Measurements from ENCODE around the gene ALOX5AP.

DNA sequence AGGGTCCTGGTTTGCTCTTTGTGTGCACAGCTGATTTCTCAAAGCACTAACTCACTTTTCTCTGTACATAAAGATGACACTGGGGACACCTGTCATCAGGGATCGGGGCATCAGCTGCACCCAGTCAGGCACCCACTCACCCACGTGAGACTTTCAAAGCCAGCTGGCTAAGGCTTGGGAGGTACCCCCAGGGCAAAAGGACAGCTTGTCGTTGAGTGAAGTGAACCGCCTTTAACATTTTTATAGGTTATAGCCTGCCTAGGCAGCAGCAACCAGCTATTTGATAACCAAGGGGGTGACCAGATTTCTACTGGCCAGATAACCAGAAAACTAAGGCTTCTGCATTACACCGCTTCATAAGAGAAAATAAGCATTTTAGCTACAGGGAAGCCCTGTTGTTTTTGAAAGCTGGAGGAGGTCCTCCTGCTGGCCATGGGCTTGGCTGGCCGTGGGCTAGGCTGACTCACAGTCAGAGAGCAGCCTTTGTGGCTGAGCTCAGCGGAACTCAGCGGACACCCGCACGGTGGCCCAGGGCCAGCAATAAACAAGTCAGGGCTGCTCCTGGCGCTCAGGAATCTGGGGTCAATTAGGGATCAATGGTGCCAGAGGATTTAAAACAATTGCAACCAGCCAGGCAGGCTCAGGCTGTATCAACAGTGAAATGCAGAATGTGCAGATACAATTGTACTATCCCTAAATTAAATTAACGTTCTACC lies 57.1 kb downstream of the ALOX5AP start:
- no peak for TF ChIP-seq ARNTL (CRISPR knock-in tag; IDR thresholded peaks at IDR 0.05; ENCODE audit: borderline replicate concordance, low read depth)
- TF ChIP-seq ZNF565 (CRISPR knock-in tag; conservative IDR thresholded peaks at IDR 0.05; ENCODE audit: low read depth) = no peak
- TF ChIP-seq OSR1 (CRISPR knock-in tag; IDR thresholded peaks at IDR 0.05) = no peak
- TF ChIP-seq CREB5 (CRISPR knock-in tag; IDR thresholded peaks at IDR 0.05; ENCODE audit: low read depth) = no peak
- TF ChIP-seq TOX (CRISPR knock-in tag; IDR thresholded peaks at IDR 0.05; ENCODE audit: borderline replicate concordance) = no peak
- TF ChIP-seq, protein P1, sequence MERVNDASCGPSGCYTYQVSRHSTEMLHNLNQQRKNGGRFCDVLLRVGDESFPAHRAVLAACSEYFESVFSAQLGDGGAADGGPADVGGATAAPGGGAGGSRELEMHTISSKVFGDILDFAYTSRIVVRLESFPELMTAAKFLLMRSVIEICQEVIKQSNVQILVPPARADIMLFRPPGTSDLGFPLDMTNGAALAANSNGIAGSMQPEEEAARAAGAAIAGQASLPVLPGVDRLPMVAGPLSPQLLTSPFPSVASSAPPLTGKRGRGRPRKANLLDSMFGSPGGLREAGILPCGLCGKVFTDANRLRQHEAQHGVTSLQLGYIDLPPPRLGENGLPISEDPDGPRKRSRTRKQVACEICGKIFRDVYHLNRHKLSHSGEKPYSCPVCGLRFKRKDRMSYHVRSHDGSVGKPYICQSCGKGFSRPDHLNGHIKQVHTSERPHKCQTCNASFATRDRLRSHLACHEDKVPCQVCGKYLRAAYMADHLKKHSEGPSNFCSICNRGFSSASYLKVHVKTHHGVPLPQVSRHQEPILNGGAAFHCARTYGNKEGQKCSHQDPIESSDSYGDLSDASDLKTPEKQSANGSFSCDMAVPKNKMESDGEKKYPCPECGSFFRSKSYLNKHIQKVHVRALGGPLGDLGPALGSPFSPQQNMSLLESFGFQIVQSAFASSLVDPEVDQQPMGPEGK (CRISPR knock-in tag; IDR thresholded peaks at IDR 0.05; ENCODE audit: borderline replicate concordance) = no peak

Data from SK-N-SH treated with all-trans-retinoic acid at 6 μM for 48 hours (cell line).